ENCODE measurements around the gene EFNA1. TPM values are rescaled to one million over a fixed set of nuclear protein-coding genes. Genes with fewer than 3 reads are reported as not detected.

The EFNA1 gene
- total and polyA plus RNA-seq, 2 of the 4 experiments (the other 2 are of a cell fraction) = 0.90 to 1.6 TPM

- TF ChIP-seq POLR2A (IDR thresholded peaks at IDR 0.05; ENCODE audit: low read depth, low read length) (no peak), SMC3 (IDR thresholded peaks at IDR 0.05; ENCODE audit: low read depth, low read length) (no peak), RFX5 (IDR thresholded peaks at IDR 0.05; ENCODE audit: low read depth, low read length) (no peak), BHLHE40 (IDR thresholded peaks at IDR 0.05; ENCODE audit: low read depth, low read length) (no peak), MAFK (IDR thresholded peaks at IDR 0.05; ENCODE audit: low read depth, low read length) (no peak)
- TF ChIP-seq, protein P1, sequence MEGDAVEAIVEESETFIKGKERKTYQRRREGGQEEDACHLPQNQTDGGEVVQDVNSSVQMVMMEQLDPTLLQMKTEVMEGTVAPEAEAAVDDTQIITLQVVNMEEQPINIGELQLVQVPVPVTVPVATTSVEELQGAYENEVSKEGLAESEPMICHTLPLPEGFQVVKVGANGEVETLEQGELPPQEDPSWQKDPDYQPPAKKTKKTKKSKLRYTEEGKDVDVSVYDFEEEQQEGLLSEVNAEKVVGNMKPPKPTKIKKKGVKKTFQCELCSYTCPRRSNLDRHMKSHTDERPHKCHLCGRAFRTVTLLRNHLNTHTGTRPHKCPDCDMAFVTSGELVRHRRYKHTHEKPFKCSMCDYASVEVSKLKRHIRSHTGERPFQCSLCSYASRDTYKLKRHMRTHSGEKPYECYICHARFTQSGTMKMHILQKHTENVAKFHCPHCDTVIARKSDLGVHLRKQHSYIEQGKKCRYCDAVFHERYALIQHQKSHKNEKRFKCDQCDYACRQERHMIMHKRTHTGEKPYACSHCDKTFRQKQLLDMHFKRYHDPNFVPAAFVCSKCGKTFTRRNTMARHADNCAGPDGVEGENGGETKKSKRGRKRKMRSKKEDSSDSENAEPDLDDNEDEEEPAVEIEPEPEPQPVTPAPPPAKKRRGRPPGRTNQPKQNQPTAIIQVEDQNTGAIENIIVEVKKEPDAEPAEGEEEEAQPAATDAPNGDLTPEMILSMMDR (conservative IDR thresholded peaks at IDR 0.05; ENCODE audit: low read depth, low read length) = no peak
- TF ChIP-seq, protein P2, sequence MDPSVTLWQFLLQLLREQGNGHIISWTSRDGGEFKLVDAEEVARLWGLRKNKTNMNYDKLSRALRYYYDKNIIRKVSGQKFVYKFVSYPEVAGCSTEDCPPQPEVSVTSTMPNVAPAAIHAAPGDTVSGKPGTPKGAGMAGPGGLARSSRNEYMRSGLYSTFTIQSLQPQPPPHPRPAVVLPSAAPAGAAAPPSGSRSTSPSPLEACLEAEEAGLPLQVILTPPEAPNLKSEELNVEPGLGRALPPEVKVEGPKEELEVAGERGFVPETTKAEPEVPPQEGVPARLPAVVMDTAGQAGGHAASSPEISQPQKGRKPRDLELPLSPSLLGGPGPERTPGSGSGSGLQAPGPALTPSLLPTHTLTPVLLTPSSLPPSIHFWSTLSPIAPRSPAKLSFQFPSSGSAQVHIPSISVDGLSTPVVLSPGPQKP (IDR thresholded peaks at IDR 0.05; ENCODE audit: borderline replicate concordance, low read depth, low read length) = no peak
- H4K91ac ChIP-seq (ENCODE audit: insufficient read depth, low read depth, low read length) = no peak overlapping the region
- no TSS peak for BruUV-seq (replicated peaks)
- no peak overlapping the region for H4K8ac ChIP-seq (ENCODE audit: low read depth in 2 of 2, low read length in 2 of 2)
- H2BK20ac ChIP-seq (ENCODE audit: low read depth, low read length) = no peak overlapping the region
- H2BK15ac ChIP-seq (ENCODE audit: low read depth, low read length) = no peak overlapping the region
- ChIA-PET POLR2A (ENCODE audit: unreplicated experiment) (no interaction called here), CTCF (no interaction called here)
- H2BK5ac ChIP-seq (ENCODE audit: low read depth, low read length, poor library complexity, severe bottlenecking) = no peak overlapping the region
- H3K9me3 ChIP-seq (ENCODE audit: control insufficient read depth, insufficient read depth, low read length) = no peaks in the 10 kb centered on the region
- H3K4me3 ChIP-seq (ENCODE audit: insufficient read depth, low read depth, low read length) = no peak overlapping the region
- peaks cover 16 to 32% of the 10 kb centered on the region in 2 experiments for H3K79me1 ChIP-seq (ENCODE audit: low read depth in 1 of 2, low read length in 2 of 2)
- H3K9me1 ChIP-seq (ENCODE audit: insufficient read depth, low read length) = peaks cover 24% of the 10 kb centered on the region; the same call in 1 of the 2 replicates
- H4K20me1 ChIP-seq (ENCODE audit: insufficient read depth, low read length) = no peaks in the 10 kb centered on the region
- H2AFZ ChIP-seq (replicated peaks; ENCODE audit: low read length, poor library complexity) = peak overlapping the region; percentile 25
- ATAC-seq (ENCODE audit: low read depth) = no peak
- H3K4me1 ChIP-seq (ENCODE audit: control insufficient read depth, insufficient read depth, low read length) = peaks cover 17% of the 10 kb centered on the region
- H2BK120ac ChIP-seq (ENCODE audit: low read depth, low read length) = no peak overlapping the region
- no peak overlapping the region for H3K56ac ChIP-seq (ENCODE audit: extremely low read depth, insufficient read depth, low read length)
- H3K18ac ChIP-seq (ENCODE audit: low read depth, low read length) = no peak overlapping the region
- dilution Hi-C loops (cut with HindIII; ENCODE audit: low sequenced_read_pairs, unreplicated experiment) = no loop called here
- no peak overlapping the region for H3K23ac ChIP-seq (ENCODE audit: low read depth, low read length)
- H4K5ac ChIP-seq (ENCODE audit: low read depth, low read length) = no peak overlapping the region
- no peak for DNase-seq
- H3K14ac ChIP-seq (replicated peaks; ENCODE audit: low read depth, low read length) = no peak overlapping the region
- H2AK9ac ChIP-seq (replicated peaks; ENCODE audit: low read depth, low read length, poor library complexity) = no peak overlapping the region
- H3K9ac ChIP-seq (ENCODE audit: low read depth, low read length) = no peak overlapping the region
- 90% methylated on average over 2 of the region's 7 CpGs; no CpG with 5 or more reads in 1 of the 2 experiments for WGBS, 2 experiments (ENCODE audit: extremely low coverage in 2 of 2, insufficient read length in 1 of 2)
- in situ Hi-C loops (cut with MboI; ENCODE audit: low sequenced_read_pairs) = no loop called here
- no peak overlapping the region for H3K4ac ChIP-seq (ENCODE audit: low read depth, low read length)
- peaks cover 5% of the 10 kb centered on the region for H3K27me3 ChIP-seq (ENCODE audit: control insufficient read depth, insufficient read depth, low read length)
- H3K27ac ChIP-seq (ENCODE audit: insufficient read depth, low read length) = no peak overlapping the region
- H3K36me3 ChIP-seq (ENCODE audit: control insufficient read depth, insufficient read depth, low read length) = peaks cover 9% of the 10 kb centered on the region
- peak overlapping the region; percentile 34; the same call in 1 of the 2 replicates for H2AK5ac ChIP-seq (ENCODE audit: low read depth, low read length)
- no peak overlapping the region for H3K4me2 ChIP-seq (ENCODE audit: low read depth, low read length)
- intact Hi-C loops (cut with micrococcal nuclease) = no loop called here
These were observed 6.2 kb downstream of the EFNA1 start for GRCh38 chr1:155133799-155134281.
